Measurements from ENCODE around the gene FAM90A1. TPM values are rescaled to one million over a fixed set of nuclear protein-coding genes. Genes with fewer than 3 reads are reported as not detected.
A peak's percentile ranks its signal among the peaks of the same experiment; 100 is the strongest.
"Not testable (repeated sequence)": the region's sequence is repeated elsewhere in the genome, so short reads cannot be mapped to it uniquely, and the experiment has no call there.

The FAM90A1 gene, protein sequence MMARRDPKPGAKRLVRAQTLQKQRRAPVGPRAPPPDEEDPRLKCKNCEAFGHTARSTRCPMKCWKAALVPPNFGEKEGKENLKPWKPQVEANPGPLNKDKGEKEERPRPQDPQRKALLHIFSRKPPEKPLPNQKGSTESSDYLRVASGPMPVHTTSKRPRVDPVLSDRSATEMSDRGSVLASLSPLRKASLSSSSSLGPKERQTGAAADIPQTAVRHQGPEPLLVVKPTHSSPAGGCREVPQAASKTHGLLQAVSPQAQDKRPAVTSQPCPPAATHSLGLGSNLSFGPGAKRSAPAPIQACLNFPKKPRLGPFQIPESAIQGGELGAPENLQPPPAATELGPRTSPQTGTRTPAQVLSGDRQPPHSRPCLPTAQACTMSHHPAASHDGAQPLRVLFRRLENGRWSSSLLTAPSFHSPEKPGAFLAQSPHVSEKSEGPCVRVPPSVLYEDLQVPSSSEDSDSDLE
- total RNA-seq (2014; rRNA removed; shearing (Covaris generic)), result not detected in 2 replicates

DNA sequence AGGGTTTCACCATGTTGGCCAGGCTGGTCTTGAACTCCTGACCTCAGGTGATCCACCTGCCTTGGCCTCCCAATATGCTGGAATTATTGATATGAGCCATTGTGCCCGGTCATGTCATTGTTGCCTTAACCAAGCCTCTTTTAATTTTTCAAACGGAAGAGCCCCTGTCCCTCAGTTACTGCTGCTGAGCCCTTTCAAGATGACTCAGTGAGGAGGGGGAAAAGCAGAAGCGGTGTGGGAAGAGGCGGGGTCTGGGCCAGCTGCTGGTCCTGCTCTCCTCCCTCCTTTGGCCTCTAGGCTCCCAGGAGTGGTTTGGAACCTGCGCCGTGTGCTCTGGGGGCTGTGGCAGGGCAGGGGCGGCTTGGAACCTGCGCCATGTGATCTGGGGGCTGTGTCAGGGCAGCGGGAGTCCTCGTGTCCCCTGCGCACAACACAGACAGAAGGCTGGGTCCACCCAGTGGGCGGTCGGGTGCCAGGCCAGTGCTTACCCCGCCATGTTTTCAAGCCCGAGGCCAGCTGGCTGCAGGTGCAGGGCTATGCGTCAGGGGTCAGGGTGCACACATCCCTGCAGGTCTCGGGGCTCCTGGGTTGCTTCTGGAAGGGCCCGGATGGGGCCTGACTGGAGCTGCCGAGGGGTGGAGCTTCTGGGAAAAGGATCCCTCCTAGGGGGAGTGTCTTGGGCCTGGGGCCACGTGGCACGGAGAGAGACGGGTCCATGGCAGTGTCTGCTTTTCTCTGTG lies at the start of gene FAM90A1:
TSS of gene FAM90A1 (minus strand) at position 627 of the 740 bp plus-strand sequence. CDS start 2,786 bp downstream, outside the sequence.
- DNase-seq (ENCODE audit: low spot score), result not testable (repeated sequence)

DNA sequence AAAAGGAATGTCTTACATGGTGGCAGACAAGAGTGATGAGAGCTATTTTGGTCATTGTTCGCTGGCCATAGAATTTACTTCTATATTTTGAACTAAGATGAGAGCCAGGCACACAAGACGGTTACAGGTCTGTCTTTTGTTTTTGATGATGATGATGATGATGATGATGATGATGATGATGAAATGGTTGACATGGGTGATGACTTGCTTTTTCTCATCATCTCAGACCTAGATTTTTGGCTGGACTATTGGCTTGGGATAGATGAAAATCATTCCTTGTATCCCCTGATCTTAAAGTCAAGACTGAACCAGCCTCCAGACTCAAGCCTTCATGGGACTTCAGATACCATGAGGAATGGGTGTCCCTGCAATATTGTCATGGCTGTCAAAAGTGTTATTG lies 49.0 kb upstream of the FAM90A1 start:
- not testable (repeated sequence) for DNase-seq (ENCODE audit: low spot score)

DNA sequence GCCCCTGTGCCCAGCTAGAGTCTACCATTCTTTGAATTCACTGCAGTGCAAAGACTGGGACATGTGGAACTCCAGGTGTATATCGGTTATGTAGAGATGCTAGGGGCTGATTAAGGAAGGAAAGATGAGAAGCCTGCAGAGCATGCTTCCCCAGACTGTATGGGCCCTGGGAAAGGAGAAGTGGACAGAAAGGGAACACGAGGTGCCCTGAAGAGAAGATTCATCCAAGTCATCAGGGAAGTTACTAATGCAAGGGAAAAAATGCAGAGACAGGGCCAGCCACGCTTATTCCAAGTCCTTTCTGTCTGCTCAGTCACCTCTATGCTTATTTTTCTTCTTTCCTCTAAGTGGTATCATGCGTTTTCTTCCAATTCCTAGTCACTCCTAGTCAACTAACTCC lies 39.3 kb upstream of the FAM90A1 start:
- DNase-seq (ENCODE audit: low spot score), result not testable (repeated sequence)

DNA sequence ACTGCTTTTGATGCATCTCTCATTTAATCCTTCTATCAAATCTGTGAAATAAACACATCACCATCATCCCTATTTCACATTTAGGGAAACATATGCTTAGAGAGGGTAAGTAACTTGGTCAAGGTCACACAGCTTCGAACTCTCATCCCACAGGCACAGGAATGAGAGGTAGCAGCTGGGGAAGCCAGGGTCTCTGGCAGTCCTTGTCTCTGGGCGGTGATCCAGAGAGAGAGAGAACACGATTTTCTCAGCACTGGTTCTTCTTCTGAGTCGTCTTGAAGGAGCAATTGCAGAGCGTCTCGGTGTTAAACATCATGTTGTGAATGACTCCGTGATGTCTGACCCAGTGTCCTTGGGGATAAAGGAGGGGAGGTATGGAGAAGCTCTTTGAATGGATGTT lies 36.8 kb upstream of the FAM90A1 start:
- DNase-seq (ENCODE audit: low spot score), result not testable (repeated sequence)

DNA sequence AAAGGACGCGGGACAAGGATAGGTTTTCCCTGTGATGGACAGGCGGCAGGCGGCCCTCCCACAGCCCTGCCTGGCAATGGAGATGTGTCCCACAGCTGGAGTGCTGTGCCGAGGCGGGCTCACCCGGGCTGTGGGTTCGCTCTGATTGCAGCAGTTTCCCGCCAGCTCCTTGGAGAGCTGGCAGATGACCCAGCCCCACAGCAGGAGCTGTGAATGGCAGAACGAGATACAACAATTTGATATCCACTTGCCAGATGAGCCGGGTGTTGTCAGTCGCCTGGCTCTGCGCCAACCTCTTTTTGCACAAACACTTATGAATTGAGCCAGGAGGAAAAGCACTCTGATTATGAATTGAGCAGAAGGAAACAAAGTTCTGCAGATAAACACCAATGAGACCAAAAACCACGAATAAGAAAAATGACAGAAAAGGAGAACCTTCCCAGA lies 33.7 kb upstream of the FAM90A1 start:
- not testable (repeated sequence) for DNase-seq (ENCODE audit: low spot score)

DNA sequence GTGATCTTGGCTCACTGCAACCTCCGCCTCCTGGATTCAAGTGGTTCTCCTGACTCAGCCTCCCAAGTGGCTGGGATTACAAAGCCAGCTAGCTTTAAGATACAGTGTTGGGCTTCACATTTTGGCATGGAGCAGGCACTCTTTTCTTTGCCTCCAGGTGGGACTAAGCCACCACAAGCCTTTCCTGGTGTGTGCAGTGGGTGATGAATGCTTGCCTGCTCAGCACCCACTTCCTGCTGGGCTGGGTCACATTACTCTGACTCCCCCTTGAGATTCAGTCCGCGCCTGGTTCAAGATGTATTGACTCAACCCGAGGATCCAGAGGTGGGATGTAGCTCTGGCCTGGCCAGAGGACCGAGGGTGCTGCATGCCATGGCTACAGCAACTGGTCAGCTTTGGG lies 28.9 kb upstream of the FAM90A1 start:
- DNase-seq (ENCODE audit: low spot score), result not testable (repeated sequence)

DNA sequence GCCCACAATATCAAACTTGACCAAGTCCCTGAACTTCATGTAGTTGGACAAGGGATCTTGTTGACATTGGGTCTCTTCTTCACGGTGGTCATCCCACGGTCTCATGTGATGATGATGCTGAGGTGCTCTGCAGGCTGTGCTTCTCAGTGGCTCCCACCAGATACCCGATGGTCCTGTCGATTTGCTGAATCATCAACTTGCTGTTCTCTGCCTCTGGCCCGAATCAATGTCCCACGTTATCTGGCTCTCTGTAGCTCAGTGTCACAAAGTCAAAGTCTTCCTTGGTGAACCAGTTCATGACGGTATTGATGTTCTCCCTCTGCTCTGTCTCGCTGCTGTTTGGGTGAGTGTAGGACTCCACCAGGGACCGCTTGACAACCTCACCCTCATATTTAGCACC lies 27.3 kb upstream of the FAM90A1 start:
- DNase-seq (ENCODE audit: low spot score), result not testable (repeated sequence)

DNA sequence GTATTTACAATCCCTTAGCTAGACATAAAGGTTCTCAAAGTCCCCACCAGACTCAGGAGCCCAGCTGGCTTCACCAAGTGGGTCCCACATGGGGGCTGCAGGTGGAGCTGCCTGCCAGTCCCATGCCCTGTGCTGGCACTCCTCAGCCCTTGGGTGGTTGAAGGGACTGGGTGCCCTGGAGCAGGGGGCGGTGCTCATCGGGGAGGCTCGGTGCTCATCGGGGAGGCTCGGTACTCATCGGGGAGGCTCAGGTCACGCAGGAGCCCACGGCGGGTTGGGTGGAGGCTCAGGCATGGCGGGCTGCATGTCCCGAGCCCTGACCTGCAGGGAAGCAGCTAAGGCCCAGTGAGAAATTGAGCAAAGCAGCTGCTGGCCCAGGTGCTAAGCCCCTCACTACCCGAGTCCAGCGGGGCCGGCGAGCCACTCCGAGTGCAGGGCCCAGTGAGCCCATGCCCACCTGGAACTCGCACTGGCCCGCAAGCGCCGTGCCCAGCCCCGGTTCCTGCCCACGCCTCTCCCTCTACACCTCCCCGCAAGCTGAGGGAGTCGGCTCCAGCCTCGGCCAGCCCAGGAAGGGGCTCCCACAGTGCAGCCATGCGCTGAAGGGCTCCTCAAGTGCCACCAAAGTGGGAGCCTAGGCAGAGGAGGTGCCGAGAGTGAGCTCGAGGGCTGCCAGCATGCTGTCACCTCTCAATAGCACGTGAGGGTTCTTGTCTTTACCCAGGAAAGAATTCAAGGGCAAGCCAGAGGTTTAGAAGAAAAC lies 24.8 kb upstream of the FAM90A1 start:
- DNase-seq (ENCODE audit: low spot score), result not testable (repeated sequence)

DNA sequence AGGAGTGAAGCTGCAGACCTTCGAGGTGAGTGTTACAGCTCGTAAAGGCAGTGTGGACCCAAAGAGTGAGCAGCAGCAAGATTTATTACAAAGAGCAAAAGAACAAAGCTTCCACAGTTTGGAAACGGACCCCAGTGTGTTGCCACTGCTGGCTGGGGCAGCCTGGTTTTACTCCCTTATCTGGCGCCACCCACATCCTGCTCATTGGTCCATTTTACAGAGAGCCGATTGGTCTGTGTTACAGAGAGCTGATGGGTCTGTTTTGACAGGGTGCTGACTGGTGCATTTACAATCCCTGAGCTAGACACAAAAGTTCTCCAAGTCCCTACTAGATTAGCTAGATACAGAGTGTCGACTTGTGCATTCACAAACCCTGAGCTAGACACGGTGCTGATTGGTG lies 24.2 kb upstream of the FAM90A1 start:
- DNase-seq (ENCODE audit: low spot score), result not testable (repeated sequence)

DNA sequence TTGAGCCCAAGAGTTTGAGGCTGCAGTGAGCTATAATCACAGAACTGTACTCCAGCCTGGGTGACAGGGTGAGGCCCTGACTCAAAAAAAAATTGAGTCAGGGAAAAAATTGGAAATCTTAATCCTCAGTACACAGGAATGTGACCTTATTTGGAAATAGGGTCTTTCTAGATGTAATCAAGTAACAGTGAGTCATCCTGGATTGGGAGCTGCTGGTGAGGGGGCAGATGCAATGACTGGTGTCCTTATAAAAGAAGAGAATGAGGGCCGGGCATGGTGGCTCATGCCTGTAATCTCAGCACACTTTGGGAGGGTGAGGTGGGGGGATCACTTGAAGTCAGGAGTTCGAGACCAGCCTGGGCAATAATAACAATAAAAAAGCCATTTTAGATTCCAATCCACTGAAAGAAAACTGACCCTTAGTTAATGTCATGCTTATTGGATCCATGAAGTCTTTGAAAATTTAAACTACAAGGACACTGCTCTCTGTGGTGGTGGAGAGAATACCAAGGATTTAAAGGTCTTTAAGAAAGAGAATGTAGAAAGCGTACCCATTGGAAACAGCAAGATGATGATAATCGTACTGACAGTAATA lies 19.6 kb upstream of the FAM90A1 start:
- not testable (repeated sequence) for DNase-seq (ENCODE audit: low spot score)

DNA sequence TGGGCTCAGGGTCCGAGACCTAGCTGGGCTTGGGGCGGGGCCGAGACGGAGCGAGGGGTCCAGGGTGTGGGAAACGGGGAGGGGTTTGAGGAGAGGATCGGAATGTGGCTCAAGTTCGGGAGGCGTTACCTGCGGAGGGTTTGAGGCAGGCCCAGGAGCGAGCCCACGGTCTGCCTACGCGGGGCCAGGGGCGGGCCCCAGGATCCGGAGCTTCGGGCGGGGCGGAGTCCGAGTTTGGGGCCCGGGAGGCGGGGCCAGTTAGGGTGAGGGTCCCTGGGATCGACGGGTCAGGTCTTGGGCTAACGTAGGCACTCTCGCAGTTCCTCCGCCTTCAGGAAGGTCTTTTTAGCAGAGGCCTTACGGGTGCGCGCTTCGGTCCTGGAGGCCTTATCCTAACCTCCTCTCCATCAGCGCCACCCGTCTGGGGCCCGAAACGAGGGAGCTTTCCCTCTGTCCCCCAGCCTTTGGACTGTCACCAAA lies 16.3 kb upstream of the FAM90A1 start:
- DNase-seq (ENCODE audit: low spot score), result not testable (repeated sequence)

DNA sequence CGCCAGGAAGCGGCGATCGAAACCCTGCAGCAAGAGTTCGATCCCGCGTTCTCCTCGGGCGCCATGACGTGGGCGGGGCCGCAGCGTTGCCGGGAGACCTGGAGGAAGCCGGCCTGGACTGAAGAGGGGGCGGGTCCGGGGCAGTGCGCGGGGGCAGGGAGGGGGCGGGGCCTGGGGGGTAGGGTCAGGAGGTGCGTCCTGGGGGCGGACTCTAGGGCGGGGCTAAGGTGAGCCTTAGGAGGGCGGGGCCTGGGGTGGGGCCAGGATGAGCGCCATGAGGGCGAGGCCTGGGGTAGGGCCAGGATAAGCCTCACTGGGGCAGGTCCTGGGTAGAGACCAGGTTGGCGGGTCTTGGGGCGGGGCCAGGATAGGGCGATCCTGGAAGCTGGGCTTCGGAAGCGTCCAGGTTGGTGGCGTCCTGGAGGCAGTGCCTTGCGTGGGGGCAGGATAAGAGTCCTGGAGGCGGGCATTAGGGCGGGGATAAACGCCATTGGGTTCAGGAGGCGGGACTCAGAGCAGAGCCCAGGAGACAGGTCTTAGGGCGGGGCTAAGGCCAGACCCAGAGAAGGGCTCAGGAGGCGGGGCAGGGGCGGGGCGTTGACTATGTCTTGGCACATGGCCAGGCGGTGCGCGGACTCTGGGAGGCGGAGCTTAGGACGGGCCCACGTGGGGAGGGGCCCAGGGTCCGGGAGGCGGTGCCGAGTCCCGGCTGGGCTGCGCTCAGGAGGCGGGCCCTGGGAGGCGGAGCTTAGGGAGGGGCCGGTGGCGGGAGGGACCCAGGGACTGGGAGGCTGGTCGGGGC lies 15.7 kb upstream of the FAM90A1 start:
- peak; percentile 91 for DNase-seq (ENCODE audit: low spot score)

DNA sequence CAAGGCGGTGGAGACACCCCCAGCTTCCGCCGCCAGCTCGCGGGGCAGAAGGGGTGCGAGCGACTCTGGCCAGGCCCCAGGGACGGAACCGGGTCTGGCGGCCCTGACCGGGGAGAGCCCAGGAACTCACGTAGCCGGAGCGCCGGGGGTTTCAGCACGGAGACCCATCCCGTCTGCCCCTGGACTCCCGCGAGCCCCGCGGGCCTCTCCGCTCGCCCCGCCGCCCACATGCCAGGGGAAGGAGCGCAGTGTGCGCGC lies 15.1 kb upstream of the FAM90A1 start:
- DNase-seq (ENCODE audit: low spot score), result not testable (repeated sequence)

DNA sequence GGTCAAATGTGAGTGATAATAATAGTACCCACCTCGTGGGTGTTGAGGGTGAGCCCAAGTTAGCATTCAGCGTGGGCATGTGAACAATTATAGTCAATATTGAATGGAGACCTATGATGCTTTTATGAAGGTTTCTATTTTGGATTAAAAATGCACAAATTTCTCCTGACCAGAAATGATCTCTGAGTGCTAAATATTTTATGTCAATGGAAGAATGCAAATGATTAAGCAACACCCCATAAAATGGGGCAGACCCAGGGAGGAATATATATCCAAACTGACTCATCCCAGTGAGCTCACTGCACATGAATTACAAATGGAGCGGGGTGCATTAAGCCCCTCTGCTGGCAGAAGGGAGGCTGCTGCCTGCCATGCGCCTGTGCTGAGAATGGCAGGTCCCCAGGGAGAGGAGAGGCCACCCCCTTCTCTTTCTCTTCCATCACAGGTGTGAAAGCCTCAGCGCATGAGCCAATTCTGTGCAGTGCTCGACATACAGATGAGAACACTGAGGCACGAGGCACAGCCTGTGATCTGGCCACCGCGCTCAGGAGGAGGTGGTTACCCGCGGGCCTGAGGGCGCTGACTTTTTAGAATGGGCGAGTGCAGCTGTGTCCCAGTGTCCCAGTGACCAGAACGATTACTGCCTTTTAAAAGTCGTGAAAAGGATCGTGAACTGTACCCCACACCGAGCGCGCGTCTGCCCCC lies 14.7 kb upstream of the FAM90A1 start:
- peak; percentile 21 for DNase-seq (ENCODE audit: low spot score)

DNA sequence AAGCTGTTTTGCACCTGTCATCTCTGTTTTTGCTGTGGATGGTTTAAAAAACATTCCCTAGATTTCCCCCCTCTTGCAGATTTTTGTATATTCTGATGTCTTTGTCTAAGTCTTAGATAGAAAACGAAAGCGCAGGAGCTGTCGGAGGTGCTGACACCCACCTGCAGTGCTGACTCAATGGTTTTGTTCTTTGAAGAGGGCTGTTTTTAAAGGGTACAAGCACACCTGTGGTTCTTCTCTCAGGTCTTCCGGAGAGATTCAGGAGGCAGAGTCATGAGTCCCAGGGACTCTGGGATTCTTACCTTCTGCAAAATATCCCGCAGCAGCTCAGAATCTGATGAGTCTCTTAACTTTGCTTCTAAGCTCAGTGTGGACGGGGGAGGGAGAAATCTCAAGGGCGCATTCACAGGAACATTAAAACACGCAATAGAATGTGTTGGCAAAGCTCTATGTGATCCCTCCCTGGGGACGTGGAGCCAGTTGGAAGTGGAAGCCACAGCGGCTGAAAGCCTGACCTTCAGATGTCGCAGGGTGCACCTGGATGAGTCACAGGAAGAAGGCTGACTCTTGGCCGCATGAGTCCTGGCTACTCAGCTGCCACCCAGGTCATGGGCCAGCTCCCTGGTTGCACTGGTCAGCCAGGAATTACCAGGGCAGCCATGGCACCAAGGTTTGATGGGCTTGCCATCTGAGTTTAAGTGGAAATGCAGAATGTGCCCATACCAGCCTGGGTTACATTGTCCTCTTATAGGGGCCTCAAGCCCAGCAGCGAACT lies 13.1 kb upstream of the FAM90A1 start:
- DNase-seq (ENCODE audit: low spot score), result not testable (repeated sequence)

DNA sequence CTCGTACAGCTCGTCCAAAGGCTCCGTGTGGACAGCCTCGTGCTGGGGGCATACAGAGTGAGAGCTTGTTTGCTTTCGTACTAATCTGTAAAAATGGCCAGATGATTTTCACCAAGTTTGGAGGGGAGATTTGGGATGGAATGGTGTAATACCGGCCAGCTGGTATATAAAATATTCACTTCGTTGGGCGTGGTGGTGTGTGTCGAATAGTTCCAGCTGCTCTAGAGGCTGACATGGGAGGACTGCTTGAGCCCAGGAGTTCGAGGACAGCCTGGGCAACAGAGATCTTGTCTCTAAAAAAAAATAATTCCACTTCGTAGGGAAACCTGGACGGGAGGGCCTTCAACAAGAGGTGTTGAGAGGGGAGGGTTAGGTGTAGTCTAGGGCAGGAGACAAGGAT lies 9.6 kb upstream of the FAM90A1 start:
- DNase-seq (ENCODE audit: low spot score), result not testable (repeated sequence)

DNA sequence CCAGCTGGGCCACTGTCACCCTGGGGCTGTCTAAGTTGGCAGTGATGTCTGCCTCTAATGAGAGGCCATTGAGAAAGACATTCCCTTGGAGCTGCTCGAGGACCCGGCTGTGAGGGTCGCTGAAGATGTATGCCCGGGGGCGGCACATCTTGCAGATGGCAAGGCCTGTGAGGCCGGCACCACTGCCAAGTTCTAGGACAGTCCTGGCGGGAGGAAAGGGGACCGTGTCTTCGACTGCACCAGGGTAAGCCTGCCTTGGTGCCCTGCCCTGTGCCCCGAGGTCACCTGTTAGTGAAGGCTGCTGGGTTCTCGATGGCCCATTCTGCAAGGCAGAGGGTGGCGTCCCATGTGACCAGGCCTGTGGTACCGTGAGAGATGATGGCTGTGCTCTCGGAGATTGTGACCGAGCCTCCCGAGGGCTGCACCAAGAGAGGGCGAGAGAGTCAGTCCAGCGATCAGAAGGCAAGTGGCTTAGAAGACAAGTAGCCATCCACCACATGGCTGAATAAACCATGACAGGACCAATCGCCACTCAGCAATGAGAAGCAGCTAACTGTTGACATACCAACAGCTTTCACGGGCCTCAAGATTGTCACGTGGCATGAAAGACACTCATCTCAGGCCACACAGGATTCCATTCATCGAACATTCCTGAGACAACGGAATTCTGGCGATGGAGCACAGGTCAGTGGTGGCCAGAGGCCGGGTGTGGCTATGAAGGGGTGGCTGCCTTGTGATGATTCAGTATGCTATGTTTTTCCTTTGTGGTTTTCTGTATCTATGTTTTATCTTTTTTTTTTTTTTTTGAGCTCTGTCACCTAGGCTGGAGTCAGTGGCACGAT lies 8.1 kb upstream of the FAM90A1 start:
- not testable (repeated sequence) for DNase-seq (ENCODE audit: low spot score)

DNA sequence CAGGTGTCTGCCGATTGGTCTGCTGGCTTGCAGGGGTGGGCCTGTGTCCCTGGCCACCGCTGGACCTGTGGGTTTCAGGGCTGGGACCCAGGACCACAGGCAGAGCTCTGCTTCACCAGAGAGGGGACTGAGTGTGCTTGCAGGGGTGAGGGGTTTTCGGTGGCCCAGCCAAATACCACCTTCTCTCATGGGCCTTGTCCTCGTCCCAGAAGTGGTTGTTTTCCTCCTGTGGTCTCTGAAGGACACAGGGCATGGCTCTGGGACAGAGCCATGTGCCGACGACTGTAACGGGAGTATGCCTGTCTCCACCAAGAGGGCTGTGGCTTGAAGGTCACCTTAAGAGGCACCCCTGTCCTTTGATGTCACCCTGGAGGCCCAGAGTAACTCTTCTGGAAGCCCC lies 7.3 kb upstream of the FAM90A1 start:
- DNase-seq (ENCODE audit: low spot score), result not testable (repeated sequence)

Measured in HT-29 (cell line).